ENCODE results near the gene MRGPRG.
"Not testable (repeated sequence)": the region's sequence is repeated elsewhere in the genome, so short reads cannot be mapped to it uniquely, and the experiment has no call there.

DNA sequence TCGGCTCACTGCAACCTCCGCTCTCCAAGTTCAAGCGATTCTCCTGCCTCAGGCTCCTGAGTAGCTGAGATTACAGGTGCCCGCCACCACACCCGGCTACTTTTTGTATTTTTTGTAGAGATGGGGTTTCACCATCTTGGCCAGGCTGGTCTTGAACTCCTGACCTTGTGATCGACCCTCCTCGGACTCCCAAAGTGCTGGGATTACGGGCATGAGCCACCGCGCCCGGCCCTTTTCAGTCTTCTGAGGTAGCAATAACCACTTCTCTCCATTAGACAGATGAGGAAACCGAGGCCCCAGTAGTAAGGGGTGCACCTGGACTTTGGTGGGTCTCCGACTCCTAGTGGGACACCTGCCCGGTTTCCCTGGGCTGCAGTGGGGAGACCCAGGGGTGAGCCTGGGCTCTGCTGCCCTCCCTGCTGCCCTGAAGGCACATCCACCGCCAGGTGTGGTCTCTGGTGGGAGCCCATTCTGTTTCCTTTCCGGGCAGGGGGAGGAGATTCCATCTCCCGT lies 49.8 kb downstream of the MRGPRG start:
- TF ChIP-seq, protein P1, sequence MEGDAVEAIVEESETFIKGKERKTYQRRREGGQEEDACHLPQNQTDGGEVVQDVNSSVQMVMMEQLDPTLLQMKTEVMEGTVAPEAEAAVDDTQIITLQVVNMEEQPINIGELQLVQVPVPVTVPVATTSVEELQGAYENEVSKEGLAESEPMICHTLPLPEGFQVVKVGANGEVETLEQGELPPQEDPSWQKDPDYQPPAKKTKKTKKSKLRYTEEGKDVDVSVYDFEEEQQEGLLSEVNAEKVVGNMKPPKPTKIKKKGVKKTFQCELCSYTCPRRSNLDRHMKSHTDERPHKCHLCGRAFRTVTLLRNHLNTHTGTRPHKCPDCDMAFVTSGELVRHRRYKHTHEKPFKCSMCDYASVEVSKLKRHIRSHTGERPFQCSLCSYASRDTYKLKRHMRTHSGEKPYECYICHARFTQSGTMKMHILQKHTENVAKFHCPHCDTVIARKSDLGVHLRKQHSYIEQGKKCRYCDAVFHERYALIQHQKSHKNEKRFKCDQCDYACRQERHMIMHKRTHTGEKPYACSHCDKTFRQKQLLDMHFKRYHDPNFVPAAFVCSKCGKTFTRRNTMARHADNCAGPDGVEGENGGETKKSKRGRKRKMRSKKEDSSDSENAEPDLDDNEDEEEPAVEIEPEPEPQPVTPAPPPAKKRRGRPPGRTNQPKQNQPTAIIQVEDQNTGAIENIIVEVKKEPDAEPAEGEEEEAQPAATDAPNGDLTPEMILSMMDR (IDR thresholded peaks at IDR 0.05 in 2 of 3, conservative IDR thresholded peaks at IDR 0.05 in 1 of 3; ENCODE audit: borderline replicate concordance in 1 of 3, insufficient read depth in 1 of 3, low read depth in 2 of 3, low read length in 2 of 3): not testable (repeated sequence)
- not testable (repeated sequence) for TF ChIP-seq ELF1 (IDR thresholded peaks at IDR 0.05; ENCODE audit: borderline replicate concordance, low read depth); FOSL1 (IDR thresholded peaks at IDR 0.05; ENCODE audit: low read depth); EZH2 (IDR thresholded peaks at IDR 0.05); POLR2AphosphoS5 (IDR thresholded peaks at IDR 0.05; ENCODE audit: low read depth, low read length); POLR2A (IDR thresholded peaks at IDR 0.05; ENCODE audit: borderline replicate concordance, extremely low read depth, insufficient read depth, insufficient read length); EZH2phosphoT487 (IDR thresholded peaks at IDR 0.05; ENCODE audit: borderline replicate concordance); JUND (IDR thresholded peaks at IDR 0.05); SIN3A (IDR thresholded peaks at IDR 0.05; ENCODE audit: low read depth)
- TF ChIP-seq, protein P2, sequence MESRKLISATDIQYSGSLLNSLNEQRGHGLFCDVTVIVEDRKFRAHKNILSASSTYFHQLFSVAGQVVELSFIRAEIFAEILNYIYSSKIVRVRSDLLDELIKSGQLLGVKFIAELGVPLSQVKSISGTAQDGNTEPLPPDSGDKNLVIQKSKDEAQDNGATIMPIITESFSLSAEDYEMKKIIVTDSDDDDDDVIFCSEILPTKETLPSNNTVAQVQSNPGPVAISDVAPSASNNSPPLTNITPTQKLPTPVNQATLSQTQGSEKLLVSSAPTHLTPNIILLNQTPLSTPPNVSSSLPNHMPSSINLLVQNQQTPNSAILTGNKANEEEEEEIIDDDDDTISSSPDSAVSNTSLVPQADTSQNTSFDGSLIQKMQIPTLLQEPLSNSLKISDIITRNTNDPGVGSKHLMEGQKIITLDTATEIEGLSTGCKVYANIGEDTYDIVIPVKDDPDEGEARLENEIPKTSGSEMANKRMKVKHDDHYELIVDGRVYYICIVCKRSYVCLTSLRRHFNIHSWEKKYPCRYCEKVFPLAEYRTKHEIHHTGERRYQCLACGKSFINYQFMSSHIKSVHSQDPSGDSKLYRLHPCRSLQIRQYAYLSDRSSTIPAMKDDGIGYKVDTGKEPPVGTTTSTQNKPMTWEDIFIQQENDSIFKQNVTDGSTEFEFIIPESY (IDR thresholded peaks at IDR 0.05; ENCODE audit: extremely low read depth, insufficient replicate concordance, low read length): not testable (repeated sequence)
- TF ChIP-seq, protein P3, sequence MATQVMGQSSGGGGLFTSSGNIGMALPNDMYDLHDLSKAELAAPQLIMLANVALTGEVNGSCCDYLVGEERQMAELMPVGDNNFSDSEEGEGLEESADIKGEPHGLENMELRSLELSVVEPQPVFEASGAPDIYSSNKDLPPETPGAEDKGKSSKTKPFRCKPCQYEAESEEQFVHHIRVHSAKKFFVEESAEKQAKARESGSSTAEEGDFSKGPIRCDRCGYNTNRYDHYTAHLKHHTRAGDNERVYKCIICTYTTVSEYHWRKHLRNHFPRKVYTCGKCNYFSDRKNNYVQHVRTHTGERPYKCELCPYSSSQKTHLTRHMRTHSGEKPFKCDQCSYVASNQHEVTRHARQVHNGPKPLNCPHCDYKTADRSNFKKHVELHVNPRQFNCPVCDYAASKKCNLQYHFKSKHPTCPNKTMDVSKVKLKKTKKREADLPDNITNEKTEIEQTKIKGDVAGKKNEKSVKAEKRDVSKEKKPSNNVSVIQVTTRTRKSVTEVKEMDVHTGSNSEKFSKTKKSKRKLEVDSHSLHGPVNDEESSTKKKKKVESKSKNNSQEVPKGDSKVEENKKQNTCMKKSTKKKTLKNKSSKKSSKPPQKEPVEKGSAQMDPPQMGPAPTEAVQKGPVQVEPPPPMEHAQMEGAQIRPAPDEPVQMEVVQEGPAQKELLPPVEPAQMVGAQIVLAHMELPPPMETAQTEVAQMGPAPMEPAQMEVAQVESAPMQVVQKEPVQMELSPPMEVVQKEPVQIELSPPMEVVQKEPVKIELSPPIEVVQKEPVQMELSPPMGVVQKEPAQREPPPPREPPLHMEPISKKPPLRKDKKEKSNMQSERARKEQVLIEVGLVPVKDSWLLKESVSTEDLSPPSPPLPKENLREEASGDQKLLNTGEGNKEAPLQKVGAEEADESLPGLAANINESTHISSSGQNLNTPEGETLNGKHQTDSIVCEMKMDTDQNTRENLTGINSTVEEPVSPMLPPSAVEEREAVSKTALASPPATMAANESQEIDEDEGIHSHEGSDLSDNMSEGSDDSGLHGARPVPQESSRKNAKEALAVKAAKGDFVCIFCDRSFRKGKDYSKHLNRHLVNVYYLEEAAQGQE (IDR thresholded peaks at IDR 0.05; ENCODE audit: low read depth): not testable (repeated sequence)

All from HCT116 (cell line).